Suppressor macrophage treated with lipopolysaccharide for 4 hours (primary cell): ENCODE results near the gene TOX4.
"Not testable (repeated sequence)": the region's sequence is repeated elsewhere in the genome, so short reads cannot be mapped to it uniquely, and the experiment has no call there.

ENCODE experiments used
- DNase-seq: peaks from one replicate; pipeline ENCODE4 v3.0.0-alpha.2; 2020

Gene TOX4

GRCh38 chr14:21476925-21477681, at the start of gene TOX4, which contains the start of gene RAB2B:
Gene TOX4 (plus strand): TSS chr14:21477195. CDS start chr14:21477279, 84 bp downstream.
Gene RAB2B (minus strand): TSS chr14:21476959. CDS start chr14:21476872, 87 bp downstream.
- peak; percentile 98 for DNase-seq

- DNase-seq = no peak
Measured at GRCh38 chr14:21428930-21429329, 48.1 kb upstream of the TOX4 start.

DNA sequence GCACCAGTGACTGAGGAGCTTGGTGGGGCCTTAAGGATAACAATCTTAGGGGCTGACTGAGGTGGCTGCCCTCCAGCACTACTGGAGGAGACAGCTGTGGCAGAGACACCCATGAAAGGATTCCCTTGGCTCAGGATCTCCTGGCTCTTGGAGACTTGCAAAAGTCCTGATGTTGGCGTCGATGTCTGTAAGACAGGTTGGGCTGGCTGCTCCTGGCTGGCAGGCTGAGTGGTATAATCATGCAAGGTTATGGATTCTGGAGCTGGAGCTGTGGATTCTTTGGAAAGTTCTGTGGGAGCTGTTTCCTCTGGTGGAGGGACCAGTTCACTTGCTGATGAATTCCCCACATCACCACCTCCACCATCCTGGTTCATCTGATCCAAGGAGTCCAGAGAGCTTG, 45.9 kb upstream of the TOX4 start:
- DNase-seq = no peak

DNA sequence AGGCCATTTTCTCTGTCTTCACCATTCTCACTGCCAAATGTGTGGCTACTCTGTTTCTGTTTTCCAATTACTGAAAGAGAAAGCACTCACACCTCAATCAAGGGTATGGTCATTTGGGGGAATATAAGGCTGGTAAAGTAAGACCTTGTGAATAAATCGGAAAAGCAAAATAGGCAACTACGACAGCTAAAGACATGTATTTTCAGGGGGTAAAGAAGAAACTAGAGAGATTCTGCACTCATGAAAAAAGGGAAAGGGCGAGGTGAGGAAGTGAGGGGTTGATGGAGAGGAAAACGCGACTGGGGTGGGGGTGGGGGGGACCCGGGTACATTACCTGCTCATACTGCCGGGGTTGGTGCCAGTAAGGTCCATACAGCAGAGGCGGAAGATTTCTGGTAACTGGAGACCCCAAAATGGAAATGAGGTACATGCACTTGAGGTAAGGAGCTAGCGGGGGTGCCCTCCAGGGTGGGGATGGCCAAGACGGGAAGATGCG, 40.4 kb upstream of the TOX4 start:
- DNase-seq = peak; percentile 7

DNA sequence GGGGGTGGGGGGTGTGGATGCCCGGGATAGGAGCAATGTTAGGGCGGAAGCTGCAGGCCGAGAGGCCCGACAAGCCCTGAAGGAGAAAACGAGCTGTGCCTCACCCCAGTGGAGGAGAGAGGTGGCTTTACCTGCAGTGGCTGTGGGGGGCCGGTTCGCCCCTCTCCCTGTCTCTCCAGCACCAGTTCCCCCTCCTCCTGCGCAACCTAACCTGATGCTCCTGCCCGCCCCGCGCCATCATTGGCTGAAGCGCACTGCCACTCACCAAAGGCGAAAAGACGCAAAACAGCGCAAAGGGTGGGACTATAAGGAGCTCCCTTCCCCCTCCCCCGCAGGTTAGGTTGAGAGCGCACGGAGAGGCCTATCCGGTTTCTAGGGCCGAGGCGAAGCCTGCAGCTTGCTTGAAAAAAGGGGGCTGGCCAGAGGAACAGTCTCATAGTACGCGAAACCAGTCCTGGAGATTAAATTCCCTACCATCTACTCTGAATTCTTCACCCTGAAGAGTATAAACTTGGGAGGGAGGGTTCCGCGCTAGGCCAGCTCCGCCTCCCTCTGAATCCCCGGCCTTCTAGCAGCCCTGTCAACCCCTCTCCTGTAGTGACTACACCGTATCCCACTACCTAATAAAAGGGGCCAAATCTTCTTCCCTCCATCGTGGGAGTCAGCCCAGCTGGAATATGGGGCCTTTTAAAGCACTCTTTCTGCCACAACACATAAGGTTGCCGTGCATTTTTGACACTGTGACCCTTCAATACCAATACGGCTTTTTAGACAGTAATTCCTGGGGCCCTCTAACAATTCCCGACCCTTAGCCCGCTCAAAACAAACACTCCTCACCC, 39.7 kb upstream of the TOX4 start:
- DNase-seq = peak; percentile 100

DNA sequence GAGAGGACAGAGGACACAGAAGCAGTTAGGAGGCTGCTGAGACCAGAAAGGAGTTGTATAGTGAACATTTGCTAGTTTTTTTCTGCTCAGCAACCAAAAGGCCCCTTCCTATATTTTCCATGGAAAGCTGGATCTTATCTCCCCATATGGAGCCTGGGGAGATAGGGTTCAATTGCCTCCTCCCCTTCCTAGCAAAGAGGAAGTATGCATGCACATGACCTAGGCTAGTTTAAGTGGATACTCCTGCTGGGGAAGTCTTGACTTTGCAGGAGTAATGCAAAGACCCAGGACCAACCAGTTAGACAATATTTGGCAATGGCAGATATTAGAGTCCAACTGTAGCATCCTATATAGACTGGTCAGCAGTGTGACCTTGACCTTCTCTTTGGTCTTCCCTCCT, 36.1 kb upstream of the TOX4 start:
- DNase-seq = peak; percentile 36

- DNase-seq = not testable (repeated sequence)
Measured at GRCh38 chr14:21442657-21443056, 34.3 kb upstream of the TOX4 start.

GRCh38 chr14:21449899-21450216, 27.1 kb upstream of the TOX4 start:
- DNase-seq = no peak

DNA sequence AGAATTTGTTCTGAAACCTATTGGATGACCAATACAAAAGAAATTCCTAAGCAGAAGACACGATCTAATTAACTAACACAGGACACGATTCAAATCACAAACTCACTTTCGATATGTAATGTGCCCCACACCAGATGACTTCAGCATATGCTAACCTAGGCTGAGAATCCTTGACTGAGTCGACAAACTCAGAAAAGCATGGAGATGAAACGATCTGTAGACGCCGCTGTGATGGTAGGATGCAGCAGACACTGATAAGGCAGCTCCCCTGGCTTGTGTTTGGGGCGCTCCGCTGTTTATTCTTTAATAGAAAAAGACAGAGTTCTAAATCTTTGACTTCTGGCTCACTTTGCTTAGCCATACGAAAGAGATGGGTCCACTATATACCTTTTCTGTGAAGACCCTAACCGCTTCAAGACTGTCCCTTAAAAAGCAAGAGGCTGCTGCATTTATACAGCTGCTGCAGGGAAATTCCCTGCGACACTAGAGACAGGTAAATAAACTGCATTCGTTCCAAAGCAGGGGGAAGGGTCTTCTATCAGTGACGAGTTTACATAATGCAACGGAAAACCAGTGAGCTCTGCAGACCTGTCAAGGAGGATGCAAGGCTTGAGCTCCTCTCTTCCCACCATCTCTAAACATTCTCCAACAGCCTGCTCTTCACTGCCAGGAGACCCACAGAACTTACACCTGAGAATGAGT, 22.0 kb upstream of the TOX4 start:
- no peak for DNase-seq

DNA sequence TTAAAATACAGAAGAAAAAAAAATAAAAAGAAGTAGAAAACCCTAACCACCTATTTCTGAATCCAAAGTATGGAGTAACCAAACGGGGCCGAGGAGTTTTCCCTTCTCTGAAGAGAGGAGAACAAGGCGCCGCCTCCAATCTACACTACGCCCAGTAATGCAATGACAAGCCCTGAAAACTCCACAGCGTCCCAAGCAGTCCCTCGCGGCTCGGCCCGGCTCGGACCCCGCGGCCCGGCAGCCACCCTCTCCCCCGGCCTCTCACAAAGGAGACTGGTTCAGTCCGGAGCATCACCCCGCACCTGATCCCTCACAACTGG, 21.4 kb upstream of the TOX4 start:
- peak; percentile 40 for DNase-seq

DNA sequence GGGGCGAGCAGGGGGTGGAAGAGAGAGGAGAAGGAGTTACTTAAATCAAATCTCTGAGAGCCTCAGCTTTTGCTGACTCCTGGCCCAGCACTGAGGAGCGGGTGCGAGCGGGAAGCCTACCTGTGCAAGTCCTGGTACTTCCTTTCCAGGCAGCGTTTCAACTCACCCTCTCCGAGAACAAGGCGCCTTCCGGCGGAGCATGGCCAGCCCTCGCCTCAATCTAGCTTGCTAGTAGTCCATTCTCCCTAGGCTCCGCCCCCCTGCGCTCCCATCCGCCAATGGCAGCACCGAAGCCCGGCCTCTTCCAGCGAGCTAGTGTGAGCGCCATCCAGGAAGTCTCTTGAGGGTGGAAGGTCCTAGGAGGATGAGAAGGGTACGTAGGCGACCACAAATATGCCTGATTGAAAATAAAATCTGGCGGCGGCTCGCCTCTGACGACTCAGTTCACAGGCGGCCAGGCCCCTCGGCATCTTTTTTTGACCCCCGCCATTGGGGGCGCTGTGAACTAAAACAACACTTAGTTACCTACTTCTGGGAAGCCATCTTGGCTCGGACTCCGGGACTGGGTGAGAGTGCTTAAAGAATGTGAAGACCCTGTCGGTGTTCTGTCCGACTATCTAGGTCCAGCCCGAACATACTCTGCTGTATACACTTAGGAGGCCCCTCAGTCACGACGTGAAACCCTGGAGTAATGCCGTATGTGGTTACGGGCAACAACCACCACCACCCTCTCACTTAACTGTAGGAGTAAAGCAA, 20.9 kb upstream of the TOX4 start, which contains the start of gene CHD8:
CHD8 (minus strand) TSS at position 212 of the 756 bp plus-strand sequence. CDS start 24,480 bp downstream, outside the sequence.
- DNase-seq = peak; percentile 100

- DNase-seq = no peak
Measured at GRCh38 chr14:21467616-21468015, 9.4 kb upstream of the TOX4 start.

GRCh38 chr14:21475767-21476522, 1.1 kb upstream of the TOX4 start:
- DNase-seq = no peak

DNA sequence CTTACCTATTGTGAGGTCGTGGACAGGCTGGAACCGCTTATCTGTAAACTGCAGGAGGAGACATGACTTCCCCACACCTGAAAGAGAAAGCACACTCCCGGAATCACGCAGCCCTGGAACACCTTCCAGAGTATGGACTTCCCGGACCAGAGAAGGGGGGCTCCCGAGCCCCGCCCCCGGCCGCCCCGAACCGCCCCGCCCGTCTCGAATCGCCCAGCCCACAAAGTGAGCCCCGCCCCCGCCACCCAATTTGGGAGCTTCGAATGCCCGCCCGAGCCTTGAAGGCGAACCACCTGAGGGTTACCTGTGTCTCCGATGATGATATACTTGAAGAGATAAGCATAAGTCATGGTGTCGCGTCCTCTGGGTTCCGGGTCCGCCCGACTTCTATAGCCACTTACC, 471 bp upstream of the TOX4 start:
- no peak for DNase-seq

- DNase-seq = no peak
Measured at GRCh38 chr14:21486640-21487087, 9.7 kb downstream of the TOX4 start.

DNA sequence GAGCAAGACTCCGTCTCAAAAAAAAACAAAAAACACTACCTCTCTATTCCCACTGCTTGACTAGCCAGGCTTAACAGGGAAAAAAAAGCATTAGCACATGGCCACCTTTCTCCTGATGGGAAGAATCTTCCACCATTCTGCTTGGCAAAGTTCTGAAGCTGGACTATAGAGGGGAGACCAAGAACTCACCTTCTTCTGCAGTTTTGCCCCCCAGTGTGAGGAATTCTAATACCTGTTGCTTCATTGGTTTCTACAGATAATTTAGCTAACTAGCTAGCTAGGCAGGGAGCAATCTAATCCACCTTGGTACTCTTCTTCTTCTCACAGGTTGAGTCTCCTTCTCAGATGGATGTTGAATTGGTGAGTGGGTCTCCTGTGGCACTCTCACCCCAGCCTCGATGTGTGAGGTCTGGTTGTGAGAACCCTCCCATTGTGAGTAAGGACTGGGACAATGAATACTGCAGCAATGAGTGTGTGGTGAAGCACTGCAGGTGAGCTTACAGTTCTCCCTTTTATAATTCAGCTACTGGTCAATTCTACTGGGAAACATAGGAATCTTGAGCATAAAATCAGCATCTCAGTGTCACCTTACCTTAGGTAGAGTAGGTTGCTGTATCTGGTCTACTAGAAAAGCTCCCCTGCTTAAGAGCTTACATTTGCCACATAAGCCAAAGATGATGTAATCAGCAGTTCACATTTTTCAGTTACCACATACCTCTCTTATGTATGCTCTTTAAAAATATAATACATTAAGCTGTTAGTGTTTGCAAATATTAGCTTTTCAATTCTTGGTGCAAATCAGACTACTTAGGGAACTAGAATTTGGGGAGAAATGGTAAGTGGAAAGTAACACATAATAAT, 18.1 kb downstream of the TOX4 start:
- DNase-seq = no peak

- no peak for DNase-seq
Measured at GRCh38 chr14:21496453-21496852, 19.5 kb downstream of the TOX4 start.

DNA sequence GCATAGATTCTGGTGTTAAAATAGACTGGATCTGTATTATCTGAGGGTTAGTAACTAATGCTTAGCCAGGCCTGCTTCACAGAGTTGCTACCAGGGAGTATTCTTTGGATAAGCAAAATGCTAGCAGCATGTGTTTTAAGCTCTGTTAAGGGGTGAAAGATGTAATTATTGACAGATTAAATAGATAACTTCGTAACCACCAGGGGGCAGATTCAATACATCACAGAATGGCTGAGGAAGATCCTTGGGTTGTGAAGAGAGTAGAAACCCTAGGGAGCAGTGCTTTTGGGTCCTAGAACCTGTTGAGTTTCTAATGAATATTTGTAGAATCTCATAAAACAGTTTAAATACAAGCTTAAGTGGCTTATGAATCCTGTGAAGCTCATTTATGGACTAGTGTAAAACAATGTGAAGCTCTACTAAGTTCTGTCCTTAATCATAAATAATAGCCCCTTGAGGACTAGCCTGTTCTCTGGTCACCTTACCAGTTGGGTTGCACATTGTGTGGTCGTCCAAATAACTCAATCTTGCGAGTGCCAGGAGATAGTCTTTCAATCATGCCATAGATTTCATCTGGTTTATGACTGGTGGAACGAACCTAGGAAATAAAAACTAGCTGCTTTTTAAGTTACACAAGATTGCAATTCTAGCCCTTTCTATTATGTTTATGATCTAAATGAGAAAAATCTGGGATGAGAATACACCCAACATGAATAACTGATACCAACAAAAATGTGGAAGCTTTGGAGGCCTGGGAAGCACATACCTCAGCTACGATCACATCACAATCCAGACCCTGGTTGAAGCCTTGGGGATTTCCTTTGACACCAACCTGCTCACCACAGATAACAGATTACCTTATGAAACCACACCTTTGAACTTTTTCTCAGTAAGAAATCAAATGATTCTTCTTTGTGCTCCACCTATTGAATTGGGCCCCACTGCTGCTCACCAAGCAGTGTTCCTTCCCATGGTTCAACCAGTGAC, 21.8 kb downstream of the TOX4 start:
- peak; percentile 60 for DNase-seq

- no peak for DNase-seq
Measured at GRCh38 chr14:21501568-21501967, 24.6 kb downstream of the TOX4 start.
